ES-I3 (cell line): ENCODE results near the gene RPP14.

ENCODE experiments used
- H3K36me3 ChIP-seq: 2 replicates; pipeline ENCODE4 v1.6.1; 2013; ENCODE audit warnings: mild to moderate bottlenecking, low read length, control low read depth, moderate library complexity; ENCODE audit not compliant: insufficient read depth
- H3K4me1 ChIP-seq: 2 replicates; pipeline ENCODE4 v1.6.1; 2013; ENCODE audit warnings: mild to moderate bottlenecking, control low read depth, low read length; ENCODE audit not compliant: insufficient read depth
- H3K9ac ChIP-seq: 2 replicates; pipeline ENCODE4 v1.6.1; 2013; ENCODE audit warnings: low read depth, mild to moderate bottlenecking, low read length, moderate library complexity
- H3K9me3 ChIP-seq: 2 replicates; pipeline ENCODE4 v1.6.1; 2013; ENCODE audit warnings: mild to moderate bottlenecking, low read length, moderate library complexity; ENCODE audit not compliant: control insufficient read depth, insufficient read depth

The RPP14 gene

GRCh38 chr3:58307639-58308215 lies 1.7 kb downstream of the RPP14 start:
- Histone ChIP-seq H3K9ac (peak overlapping the region; percentile 87; the same call in 1 of the 2 replicates), H3K36me3 (peaks cover 14% of the 10 kb centered on the region), H3K9me3 (no peaks in the 10 kb centered on the region), H3K4me1 (peaks cover 5% of the 10 kb centered on the region)

DNA sequence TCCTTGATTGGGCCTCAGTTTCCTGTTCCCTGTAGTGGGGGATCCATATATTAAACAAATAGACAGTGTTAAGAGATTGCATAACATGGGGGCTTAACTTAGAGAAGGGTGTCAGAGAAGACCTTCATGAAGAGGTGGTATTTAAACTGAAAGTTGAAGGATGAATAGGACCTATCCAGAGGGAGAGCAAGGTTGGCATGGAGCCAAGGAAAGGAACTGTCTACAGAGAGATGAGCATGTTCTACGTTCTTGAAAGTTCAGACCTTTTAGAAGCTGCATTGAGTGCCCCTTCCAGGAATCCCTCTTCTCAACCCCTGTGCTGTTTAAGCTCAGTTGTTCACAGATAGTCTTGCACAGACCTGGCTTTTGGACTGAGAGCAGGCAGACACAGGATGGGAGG lies 2.7 kb downstream of the RPP14 start:
- Histone ChIP-seq H3K36me3 (peaks cover 17% of the 10 kb centered on the region), H3K9ac (no peak overlapping the region)

DNA sequence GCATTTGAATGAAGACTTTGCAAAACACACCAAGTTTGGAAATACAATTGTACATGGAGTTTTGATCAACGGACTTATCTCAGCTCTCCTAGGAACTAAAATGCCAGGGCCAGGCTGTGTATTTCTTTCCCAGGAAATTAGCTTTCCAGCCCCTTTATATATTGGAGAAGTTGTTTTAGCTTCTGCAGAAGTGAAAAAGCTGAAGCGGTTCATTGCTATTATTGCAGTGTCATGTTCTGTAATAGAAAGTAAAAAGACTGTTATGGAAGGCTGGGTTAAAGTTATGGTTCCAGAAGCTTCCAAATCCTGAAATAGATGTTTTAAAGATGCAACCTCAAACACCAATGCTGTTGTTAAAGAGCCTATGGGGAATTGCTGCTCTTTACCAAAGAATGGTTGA lies 11.8 kb downstream of the RPP14 start:
- Histone ChIP-seq H3K36me3 (peaks cover 23% of the 10 kb centered on the region), H3K4me1 (peaks cover 15% of the 10 kb centered on the region), H3K9ac (no peak overlapping the region), H3K9me3 (no peaks in the 10 kb centered on the region)

More for the DNA sequence above, 2.7 kb downstream of the RPP14 start:
- Histone ChIP-seq H3K4me1 (peaks cover 5% of the 10 kb centered on the region), H3K9me3 (no peaks in the 10 kb centered on the region)

DNA sequence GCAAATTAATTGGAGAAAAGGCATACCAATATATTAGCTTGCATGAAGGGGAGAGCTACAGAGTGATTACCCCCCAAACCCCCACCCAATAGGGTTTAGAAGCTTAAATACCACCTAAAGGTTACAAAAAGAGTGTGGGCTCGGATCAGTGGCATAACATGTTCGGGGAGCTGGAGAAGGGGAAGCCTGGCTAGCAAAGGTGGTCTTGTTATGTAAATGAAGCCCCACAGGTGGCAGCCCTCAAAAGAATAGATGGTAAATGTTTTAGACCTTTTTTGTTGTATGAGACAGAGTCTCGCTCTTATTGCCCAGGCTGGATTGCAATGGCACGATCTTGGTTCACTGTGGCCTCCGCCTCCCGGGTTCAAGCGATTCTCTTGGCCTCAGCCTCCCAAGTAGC lies 15.7 kb downstream of the RPP14 start:
- peaks cover 15% of the 10 kb centered on the region for H3K4me1 ChIP-seq
- no peaks in the 10 kb centered on the region for H3K9me3 ChIP-seq
- H3K9ac ChIP-seq, result 0 out of 2 replicates have a peak overlapping the region, but pooled peaks have one; percentile 0
- H3K36me3 ChIP-seq, result peaks cover 13% of the 10 kb centered on the region

DNA sequence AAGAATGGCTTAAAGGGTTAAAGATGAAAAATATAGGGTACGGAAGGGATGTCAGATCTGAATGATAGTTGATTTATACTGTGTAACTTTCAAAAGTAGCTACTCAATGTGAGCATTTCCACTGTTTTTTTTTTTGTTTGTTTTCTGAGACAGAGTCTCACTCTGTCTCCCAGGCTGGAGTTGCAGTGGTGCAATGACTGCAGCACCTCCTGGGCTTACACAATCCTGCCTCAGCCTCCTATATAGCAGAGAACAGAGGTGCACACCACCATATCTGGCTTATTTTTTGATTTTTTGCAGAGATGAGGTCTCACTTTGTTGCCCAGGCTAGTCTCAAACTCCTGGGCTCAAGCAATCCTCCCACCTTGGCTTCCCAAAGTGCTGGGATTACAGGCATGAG lies 16.7 kb downstream of the RPP14 start:
- H3K4me1 ChIP-seq, result peaks cover 15% of the 10 kb centered on the region
- H3K9me3 ChIP-seq, result no peaks in the 10 kb centered on the region
- no peak overlapping the region for H3K9ac ChIP-seq
- H3K36me3 ChIP-seq, result peaks cover 7% of the 10 kb centered on the region

DNA sequence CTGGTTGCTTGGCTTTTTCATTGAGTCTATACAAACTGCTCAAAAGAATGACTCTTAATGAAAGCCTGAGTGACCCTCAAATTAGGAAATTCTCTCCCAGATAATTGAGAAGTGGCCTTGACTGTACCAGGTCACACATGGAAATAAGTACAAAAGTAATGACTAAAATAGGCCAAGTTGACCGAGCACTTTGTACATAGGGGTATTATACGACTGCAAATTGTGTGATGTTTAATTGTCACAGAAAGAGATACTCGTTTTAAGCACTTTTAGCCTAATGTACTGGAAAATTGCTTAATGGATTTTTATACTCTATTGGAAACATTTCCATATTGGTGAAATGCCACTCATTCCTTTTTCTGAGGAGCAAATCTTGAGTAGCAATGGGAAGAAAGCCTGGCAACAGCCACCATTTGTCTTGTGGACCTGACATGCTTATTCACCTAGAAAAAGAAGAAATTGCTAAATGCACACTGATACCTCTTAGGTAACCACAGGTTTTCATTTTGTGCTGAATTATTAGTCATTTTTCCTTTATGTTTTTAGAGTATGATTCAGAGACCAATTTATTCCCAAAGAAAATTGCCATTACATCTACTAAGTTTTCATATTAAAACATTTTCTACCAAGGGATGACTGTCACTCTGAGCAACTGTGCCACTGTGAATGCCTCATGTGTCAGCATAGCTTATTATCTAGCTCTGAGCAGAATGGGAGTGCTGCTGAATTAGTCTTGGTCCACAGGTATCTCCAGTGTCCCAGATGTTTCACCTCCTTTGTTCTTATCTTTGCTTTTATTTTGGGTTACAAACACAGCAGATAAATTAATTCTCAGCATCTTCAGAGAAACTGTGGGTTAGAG lies 17.7 kb downstream of the RPP14 start:
- peaks cover 15% of the 10 kb centered on the region for H3K4me1 ChIP-seq

DNA sequence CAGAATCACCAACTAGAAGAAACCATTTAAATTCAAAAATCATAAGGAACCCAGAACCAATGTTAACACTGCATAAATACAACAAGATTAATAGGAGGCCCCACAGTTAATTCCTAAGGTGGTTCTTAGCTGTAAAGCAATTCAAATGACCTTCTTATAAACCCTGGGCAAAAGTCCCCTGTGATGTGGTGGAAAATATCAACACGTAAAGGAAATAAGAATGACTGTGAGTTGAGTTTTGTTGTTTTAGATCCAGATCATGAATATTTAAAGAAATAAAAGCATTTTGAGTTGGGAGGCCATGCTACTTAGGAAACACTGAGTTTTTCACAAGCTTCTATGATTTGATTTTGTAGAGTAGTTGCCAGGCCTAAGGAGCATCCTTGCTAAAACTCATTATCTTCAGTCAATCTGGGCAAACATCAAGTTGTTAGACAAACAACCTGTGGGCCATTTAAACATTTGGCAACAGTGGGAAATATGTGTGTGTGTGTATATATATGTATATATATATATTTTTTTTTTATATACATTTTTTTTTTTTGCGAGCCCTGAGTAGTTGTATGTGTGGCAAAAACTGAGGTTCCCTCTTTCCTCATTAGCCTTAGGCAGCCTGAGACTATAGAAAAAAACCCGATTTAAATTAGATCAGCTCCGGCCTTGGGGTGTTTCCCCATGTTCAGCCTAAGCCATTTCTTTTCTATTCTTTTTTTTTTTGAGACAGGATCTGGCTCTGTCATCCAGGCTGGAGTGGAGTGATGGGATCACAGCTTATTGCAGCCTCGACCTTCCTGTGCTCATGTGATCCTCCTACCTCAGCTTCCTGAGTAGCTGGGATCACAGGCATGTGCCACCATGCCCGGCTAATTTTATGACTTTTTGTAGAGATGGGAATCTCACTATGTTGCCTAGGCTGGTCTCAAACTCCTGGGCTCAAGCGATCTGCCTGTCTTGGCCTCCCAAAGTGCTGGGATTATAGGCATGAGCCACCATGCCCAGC lies 18.6 kb downstream of the RPP14 start:
- Histone ChIP-seq H3K9ac (no peak overlapping the region; the same call in 1 of the 2 replicates), H3K9me3 (no peaks in the 10 kb centered on the region), H3K4me1 (peaks cover 15% of the 10 kb centered on the region), H3K36me3 (no peaks in the 10 kb centered on the region)

More for the DNA sequence above, 17.7 kb downstream of the RPP14 start:
- peaks cover 4% of the 10 kb centered on the region; the same call in 1 of the 2 replicates for H3K36me3 ChIP-seq
- H3K9me3 ChIP-seq, result no peaks in the 10 kb centered on the region
- H3K9ac ChIP-seq, result no peak overlapping the region

GRCh38 chr3:58325525-58325992 lies 19.5 kb downstream of the RPP14 start:
- H3K4me1 ChIP-seq, result peaks cover 15% of the 10 kb centered on the region
- H3K9me3 ChIP-seq, result no peaks in the 10 kb centered on the region
- no peaks in the 10 kb centered on the region for H3K36me3 ChIP-seq
- H3K9ac ChIP-seq, result no peak overlapping the region

GRCh38 chr3:58326267-58326900 lies 20.3 kb downstream of the RPP14 start:
- H3K4me1 ChIP-seq, result peaks cover 11% of the 10 kb centered on the region

DNA sequence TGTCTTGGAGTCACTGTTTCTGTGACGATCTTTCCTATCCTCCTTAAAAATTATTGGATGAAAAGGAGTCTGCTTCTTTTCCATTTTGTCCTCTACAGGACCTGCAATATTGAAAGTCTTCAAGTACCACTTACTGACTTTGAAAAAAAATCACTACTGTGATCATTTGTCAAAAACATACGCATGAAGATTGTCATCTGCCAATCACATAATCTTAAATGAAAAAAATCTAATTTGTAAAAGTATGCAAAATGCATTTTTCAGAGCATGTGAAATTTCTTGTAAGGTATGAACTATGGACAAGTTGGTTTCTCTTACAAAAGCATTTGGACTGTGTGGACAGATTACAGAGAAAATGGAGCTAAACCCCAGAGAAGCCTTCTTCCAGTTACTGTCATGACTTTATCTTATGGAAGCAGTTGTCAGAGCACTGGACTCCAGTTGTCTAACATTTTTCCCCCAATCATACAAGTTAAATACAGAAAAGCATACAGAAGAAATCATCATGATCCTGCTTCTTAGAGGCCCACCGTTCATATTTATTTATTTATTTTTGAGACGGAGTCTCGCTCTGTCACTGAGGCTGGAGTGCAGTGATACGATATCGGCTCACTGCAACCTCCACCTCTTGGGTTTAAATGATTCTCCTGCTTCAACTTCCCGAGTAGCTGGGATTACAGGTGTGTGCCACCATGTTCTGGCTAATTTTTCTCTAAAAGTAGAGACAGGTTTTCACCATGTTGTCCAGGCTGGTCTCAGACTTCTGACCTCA lies 23.3 kb downstream of the RPP14 start:
- Histone ChIP-seq H3K9ac (no peak overlapping the region), H3K9me3 (no peaks in the 10 kb centered on the region), H3K4me1 (no peaks in the 10 kb centered on the region; the same call in 1 of the 2 replicates), H3K36me3 (no peaks in the 10 kb centered on the region)

More at GRCh38 chr3:58326267-58326900, 20.3 kb downstream of the RPP14 start:
- H3K9ac ChIP-seq, result no peak overlapping the region
- no peaks in the 10 kb centered on the region for H3K9me3 ChIP-seq
- H3K36me3 ChIP-seq, result no peaks in the 10 kb centered on the region

GRCh38 chr3:58329922-58330413 lies 23.9 kb downstream of the RPP14 start:
- Histone ChIP-seq H3K4me1 (peaks cover 1% of the 10 kb centered on the region), H3K9ac (no peak overlapping the region), H3K36me3 (no peaks in the 10 kb centered on the region), H3K9me3 (no peaks in the 10 kb centered on the region)

GRCh38 chr3:58331593-58332152 lies 25.6 kb downstream of the RPP14 start:
- H3K9ac ChIP-seq, result no peak overlapping the region

More at GRCh38 chr3:58331593-58332152, 25.6 kb downstream of the RPP14 start:
- Histone ChIP-seq H3K36me3 (no peaks in the 10 kb centered on the region), H3K9me3 (no peaks in the 10 kb centered on the region), H3K4me1 (peaks cover 8% of the 10 kb centered on the region)
